ENCODE data around the gene TANC2. TPM values are rescaled to one million over a fixed set of nuclear protein-coding genes. Genes with fewer than 3 reads are reported as not detected.

The TANC2 gene
- 86.9 TPM for total RNA-seq (ENCODE audit: insufficient read depth, low replicate concordance)

DNA sequence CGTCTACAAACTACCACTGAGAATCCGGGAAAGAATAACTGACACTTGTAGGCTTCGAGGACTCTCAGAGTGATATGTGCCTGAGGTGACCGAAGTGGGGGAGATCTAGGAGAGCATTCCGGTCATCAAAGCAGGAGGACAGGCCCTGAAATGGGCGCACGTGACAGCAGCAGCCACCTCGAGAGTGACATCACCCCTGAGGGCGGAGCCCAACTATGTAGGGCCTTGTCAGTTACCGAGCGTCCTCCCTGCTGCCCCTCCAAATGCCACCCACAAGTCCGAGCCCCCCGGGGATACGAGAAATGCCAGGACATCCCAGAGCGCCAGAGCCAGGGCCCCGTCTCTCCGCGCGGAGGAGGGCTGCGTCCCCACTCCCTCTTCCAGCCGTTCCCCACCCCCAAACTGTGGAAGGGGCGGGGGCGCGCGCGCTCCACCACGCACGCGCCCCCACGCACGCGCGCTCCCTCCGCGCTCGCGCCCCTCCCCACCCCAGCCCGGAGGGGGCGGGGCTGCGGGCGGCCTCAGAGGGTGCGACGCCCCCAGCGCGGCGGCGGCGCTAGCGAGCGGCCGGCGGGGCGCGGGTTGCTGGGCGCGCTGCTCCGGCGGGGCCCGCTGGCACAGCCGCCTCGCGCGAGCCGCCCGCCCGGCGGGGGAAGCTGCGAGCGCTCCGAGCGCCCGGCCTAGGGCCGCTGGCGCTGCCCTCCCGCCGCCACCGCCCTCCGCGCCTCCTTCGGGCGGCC, at the start of gene TANC2:
Gene TANC2 (plus strand): TSS at position 550 of the 740 bp plus-strand sequence. CDS start 43,325 bp downstream, outside the sequence.
- peak; percentile 90 for DNase-seq (ENCODE audit: low spot score)

DNA sequence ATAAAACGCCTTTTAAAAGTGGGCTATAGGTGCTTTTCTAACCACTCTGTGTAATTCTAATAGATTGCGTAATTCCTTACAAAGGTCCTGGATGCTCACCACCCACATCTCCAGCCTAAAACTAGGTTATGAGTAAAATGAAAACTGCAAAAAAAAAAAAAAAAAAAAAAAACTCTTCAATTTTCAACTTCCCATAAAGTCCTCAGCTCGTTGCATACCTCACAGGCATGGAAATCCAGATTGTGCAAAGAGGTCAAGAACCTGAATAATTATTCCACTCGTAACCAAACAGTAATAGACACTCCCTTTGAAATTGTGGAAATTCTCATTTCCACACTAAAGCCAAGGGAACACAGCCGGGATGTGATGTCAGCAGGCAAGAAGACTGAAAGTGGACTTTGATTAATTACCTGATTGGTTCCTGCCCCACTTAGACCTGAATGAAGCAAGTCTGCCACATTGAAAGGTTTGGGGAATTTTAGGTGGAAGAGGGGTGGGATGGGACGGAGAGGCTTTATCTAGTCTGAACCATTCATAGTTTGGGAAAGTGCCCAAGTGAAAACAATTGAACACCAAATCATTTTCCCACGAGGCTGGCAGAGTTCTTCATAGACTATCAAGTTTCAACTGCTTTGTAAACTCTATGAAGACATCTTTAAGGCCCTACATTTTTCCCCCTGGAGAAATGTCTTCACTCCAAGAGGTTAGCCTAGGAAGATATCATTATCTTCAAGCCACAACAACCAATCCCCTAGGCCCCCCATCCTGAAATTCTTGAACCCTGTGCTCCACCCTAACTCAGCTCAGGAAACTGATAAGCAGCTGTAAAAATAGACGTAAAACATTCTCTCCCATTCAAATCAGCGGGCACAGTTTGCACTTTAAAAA, 49.1 kb upstream of the TANC2 start:
- peak; percentile 69 for DNase-seq (ENCODE audit: low spot score)

- no peak for DNase-seq (ENCODE audit: low spot score)
Measured at GRCh38 chr17:62919388-62919787, 46.6 kb upstream of the TANC2 start.

DNA sequence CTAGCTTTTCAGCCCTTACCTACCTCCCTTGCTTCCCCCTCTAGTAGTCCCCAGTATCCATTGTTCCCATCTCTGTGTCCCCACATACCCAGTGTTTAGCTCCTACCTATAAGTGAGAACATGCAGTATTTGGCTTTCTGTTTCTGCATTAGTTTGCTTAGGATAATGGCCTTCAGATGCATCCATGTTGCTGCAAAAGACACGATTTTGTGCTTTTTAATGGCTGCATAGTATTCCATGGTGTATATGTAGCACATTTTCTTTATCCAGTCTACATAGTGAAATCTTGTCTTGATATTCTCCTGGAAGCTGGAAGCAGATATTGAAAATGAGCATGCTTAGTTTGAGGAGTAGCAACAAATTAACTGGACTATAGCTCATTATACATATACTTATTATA, 45.7 kb upstream of the TANC2 start:
- no peak for DNase-seq (ENCODE audit: low spot score)

DNA sequence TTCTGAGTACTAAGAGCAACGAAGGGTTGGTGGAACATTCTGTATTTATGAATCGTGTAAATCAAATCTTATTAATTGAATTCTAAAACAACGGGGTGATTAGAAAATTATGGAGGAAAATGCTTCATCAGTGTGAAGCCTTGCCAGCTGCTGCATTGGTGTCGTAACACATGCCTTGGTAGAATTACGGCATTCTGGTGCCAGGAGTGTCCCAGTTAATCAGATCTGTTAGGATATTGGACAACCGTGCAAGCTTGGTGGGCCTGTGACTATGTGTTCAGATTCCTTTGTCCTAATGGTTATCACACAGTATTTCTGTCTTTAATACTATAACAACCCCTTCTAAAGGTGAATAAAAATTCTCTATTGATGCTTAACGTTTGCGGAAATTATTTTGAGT, 44.2 kb upstream of the TANC2 start:
- no peak for DNase-seq (ENCODE audit: low spot score)

GRCh38 chr17:62923258-62924150, 42.5 kb upstream of the TANC2 start:
- no peak for DNase-seq (ENCODE audit: low spot score)

DNA sequence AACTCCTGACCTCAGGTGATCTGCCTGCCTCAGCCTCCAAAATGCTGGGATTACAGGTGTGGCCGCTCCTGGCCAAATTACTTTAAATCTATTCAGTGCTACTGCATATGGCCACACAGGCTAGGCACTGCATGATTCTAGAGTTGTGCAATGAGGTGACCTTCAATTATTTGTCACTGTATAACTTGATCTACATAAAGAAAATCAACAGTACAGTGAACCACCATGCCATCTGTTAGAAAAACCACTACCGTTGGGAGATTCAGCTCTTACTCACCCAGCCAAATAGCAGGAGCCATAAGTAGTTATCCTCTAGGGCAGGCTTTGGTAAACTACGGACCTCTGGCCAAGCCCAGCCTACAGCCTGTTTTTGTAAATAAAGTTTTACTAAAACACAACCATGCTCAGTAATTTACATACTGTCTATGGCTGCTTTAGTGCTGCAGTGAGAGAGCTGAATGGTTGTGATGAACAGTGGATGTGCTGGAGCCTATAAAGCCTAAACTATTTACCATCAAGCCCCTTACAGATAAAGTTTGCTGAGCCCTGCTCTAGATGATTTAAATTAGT, 40.7 kb upstream of the TANC2 start:
- no peak for DNase-seq (ENCODE audit: low spot score)

DNA sequence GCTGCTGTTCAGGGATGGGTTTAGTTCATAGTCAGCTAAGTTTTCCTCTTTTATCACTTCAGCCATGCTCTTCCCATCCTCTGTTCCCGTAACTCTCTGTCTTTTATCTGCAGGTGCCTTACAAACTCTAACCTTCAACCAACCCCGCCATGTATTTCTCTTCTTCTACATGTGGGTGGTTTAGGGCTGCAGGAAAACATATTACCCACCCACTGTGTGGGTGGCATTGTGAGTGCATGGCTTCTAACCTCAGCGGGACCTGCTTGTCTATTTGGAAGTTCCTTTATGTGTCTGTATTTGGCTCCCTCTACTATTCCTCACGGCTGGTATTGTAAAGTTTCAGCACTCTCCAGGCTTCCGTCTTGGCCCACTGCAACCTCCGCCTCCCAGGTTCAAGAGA, 39.0 kb upstream of the TANC2 start:
- no peak for DNase-seq (ENCODE audit: low spot score)

GRCh38 chr17:62929320-62929719, 36.7 kb upstream of the TANC2 start:
- DNase-seq (ENCODE audit: low spot score), result no peak

DNA sequence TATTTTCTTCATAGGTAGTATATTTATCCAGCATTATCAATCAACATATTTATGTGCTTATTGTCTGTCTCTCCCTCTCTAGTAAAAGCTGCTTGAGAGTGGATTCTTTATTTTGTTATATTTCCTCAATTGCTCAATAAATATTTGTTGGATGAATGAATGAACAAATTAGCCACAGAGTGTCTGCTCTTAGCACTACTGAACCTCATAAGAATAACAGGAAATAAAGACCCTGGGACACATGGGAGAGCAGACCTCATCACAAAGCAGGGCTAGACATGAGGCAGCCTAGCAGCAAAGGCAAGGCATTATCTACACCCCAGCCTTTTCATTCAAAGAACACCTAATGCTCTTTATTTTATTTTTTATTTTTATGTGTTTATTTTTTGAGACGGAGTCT, 34.9 kb upstream of the TANC2 start:
- no peak for DNase-seq (ENCODE audit: low spot score)

GRCh38 chr17:62933501-62934385, 32.3 kb upstream of the TANC2 start:
- DNase-seq (ENCODE audit: low spot score), result peak; percentile 17

DNA sequence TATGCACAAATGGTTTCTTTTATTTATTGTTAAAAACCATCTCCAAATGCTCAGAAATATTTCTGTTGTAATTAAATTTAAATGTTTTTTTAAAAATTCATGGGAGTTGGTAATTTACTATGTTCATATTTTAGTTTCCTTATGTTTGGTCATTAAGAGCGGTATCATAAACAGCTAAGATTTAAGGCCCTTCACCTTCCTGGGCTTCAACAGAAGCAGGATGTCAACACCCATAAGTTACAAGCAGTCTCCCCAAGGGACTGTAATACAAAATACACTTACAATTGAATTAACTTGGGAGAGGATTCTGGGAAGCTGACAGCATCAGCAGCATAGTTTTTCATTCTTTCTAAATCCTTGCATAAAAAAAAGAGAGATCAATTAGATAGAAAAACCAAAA, 30.9 kb upstream of the TANC2 start:
- no peak for DNase-seq (ENCODE audit: low spot score)

GRCh38 chr17:62935523-62935922, 30.5 kb upstream of the TANC2 start:
- no peak for DNase-seq (ENCODE audit: low spot score)

- DNase-seq (ENCODE audit: low spot score), result no peak
Measured at GRCh38 chr17:62937606-62938005, 28.4 kb upstream of the TANC2 start.

- no peak for DNase-seq (ENCODE audit: low spot score)
Measured at GRCh38 chr17:62941358-62941991, 24.6 kb upstream of the TANC2 start.

- DNase-seq (ENCODE audit: low spot score), result no peak
Measured at GRCh38 chr17:62948370-62948769, 17.7 kb upstream of the TANC2 start.

DNA sequence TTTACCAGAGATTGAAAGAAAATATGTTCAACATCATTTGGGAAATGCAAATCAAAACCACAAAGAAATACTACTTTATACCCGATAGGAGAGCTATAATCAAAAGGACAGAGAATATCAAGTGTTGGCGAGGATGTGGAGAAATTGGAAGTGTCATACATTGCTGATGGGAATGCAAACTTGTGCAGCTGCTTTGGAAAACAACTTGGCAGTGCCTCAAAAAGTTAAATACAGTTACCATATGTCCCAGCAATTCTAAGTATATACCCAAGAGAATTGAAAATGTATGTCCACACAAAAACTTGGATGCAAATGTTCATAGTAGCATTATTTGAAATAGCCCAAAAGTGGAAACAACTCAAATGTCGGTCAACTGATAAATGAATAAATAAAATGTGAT, 17.0 kb upstream of the TANC2 start:
- DNase-seq (ENCODE audit: low spot score), result no peak

- peak; percentile 61 for DNase-seq (ENCODE audit: low spot score)
Measured at GRCh38 chr17:62950067-62950466, 16.0 kb upstream of the TANC2 start.

GRCh38 chr17:62955841-62956352, 10.1 kb upstream of the TANC2 start:
- no peak for DNase-seq (ENCODE audit: low spot score)

- no peak for DNase-seq (ENCODE audit: low spot score)
Measured at GRCh38 chr17:62963296-62963695, 2.7 kb upstream of the TANC2 start.
